ENCODE data around the gene SNAPC1.
A peak's percentile ranks its signal among the peaks of the same experiment; 100 is the strongest.
"Not testable (repeated sequence)": the region's sequence is repeated elsewhere in the genome, so short reads cannot be mapped to it uniquely, and the experiment has no call there.

Gene SNAPC1

GRCh38 chr14:61761959-61762786, at the start of gene SNAPC1:
Gene SNAPC1, plus strand, starts transcription at chr14:61762420. Its CDS starts 41 bp downstream, at chr14:61762461.
- peak; percentile 99 for DNase-seq

- DNase-seq, result no peak
These were observed 48.3 kb upstream of the SNAPC1 start for GRCh38 chr14:61713724-61714437.

GRCh38 chr14:61716956-61717355, 45.3 kb upstream of the SNAPC1 start:
- no peak for DNase-seq

GRCh38 chr14:61718039-61718438, 44.2 kb upstream of the SNAPC1 start:
- no peak for DNase-seq

- DNase-seq, result peak; percentile 20
These were observed 42.6 kb upstream of the SNAPC1 start for GRCh38 chr14:61719344-61720293.

- peak; percentile 19 for DNase-seq
These were observed 41.9 kb upstream of the SNAPC1 start for GRCh38 chr14:61720294-61720661.

GRCh38 chr14:61720741-61721140, 41.5 kb upstream of the SNAPC1 start:
- DNase-seq, result no peak

- DNase-seq, result no peak
These were observed 38.1 kb upstream of the SNAPC1 start for GRCh38 chr14:61724133-61724532.

- no peak for DNase-seq
These were observed 35.2 kb upstream of the SNAPC1 start for GRCh38 chr14:61726778-61727658.

GRCh38 chr14:61730756-61731373, 31.4 kb upstream of the SNAPC1 start:
- DNase-seq, result peak; percentile 24

- DNase-seq, result no peak
These were observed 28.2 kb upstream of the SNAPC1 start for GRCh38 chr14:61733972-61734371.

GRCh38 chr14:61736751-61737150, 25.5 kb upstream of the SNAPC1 start:
- no peak for DNase-seq

GRCh38 chr14:61737915-61738314, 24.3 kb upstream of the SNAPC1 start:
- DNase-seq, result no peak

- no peak for DNase-seq
These were observed 23.1 kb upstream of the SNAPC1 start for GRCh38 chr14:61739133-61739532.

GRCh38 chr14:61742371-61742770, 19.8 kb upstream of the SNAPC1 start:
- DNase-seq, result no peak

- no peak for DNase-seq
These were observed 18.0 kb upstream of the SNAPC1 start for GRCh38 chr14:61744238-61744637.

GRCh38 chr14:61746346-61746745, 15.9 kb upstream of the SNAPC1 start:
- DNase-seq, result not testable (repeated sequence)

GRCh38 chr14:61746881-61747280, 15.3 kb upstream of the SNAPC1 start:
- no peak for DNase-seq

GRCh38 chr14:61747342-61747741, 14.9 kb upstream of the SNAPC1 start:
- no peak for DNase-seq

- no peak for DNase-seq
These were observed 13.0 kb upstream of the SNAPC1 start for GRCh38 chr14:61749264-61749663.

GRCh38 chr14:61749867-61750266, 12.4 kb upstream of the SNAPC1 start:
- DNase-seq, result no peak
